HG02981 (cell line): ENCODE results near the gene VAV2.

ENCODE experiments used
- ATAC-seq: cut with Tn5 transposase; IDR thresholded peaks from one replicate; pipeline ENCODE4 v1.9.1; 2021; ENCODE audit warnings: mild to moderate bottlenecking, moderate library complexity; ENCODE audit not compliant: unreplicated experiment

Gene VAV2

DNA sequence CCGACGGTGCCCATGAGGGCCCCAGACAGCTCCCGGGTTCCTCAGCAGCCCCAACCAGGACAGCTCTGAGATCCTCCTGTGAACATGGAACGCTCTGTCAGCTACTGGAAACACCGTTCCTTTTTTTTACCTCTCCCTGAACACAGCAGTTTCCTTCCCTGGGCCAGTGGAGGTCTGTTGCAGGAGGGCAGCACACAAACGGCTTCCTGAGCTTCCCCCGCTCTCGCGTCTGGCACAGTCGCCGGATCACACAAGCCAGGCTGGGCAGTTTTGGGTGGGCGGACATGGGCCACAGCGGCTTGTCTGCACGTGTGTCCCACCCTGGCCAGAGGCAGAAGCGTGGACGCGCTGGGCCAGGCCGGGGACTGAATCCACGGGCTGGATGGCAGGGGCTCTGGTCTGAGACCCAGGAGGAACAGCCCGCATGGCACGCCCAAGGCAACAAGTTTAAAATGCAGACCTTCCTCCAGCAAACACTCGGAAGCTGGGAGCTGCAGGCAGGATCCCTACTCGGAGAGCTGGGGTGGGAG, 147.2 kb downstream of the VAV2 start:
- no peak for ATAC-seq

DNA sequence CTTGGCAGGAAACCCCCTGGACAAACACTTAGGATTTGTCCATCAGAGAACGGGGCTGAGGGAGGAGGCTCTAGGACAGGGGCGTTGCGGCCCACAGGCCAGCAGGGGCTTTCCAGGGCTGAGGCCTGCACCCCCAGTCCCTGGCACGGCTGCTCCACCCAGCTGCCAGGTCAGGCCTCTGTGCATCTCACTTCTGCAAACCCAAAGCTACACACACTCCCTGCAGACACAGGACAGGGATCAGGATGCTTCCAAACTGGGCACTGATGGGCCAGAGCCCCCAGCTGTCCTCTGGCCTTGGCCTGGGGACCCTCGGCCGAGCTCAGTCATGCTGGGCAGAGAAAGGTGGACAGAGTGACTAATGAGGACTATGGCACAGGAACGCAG, 147.7 kb downstream of the VAV2 start:
- ATAC-seq = no peak

DNA sequence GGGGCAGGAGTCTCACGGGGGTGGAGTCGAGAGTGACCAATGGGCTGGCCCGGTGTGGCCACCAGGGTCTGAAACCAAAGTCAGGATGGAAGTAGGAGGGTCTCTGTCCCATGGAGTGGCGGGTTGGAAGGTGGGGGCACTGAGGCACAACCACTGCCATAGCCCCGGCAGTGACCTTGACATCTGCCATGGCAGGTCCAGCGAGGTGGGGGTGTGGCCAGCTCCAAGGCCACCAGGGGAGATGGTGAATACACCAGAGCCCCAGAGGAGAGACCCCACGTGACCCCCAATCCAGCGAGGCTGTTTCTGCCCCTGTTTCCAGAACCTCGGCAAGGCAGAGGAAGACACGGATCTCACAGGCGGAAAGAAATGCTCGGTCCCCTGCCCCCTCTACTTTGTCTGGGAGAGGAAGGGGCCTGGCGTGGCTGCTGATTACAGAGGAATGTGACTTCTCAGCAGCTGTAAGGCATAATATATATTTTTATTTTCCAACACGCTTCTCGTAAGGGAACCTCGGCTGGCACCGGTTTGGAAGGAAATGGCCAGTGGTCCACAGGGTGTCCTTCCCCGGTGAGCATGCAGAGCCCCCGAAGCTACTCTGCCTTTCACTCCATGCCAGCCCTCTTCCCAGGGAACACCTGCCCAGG, 148.2 kb downstream of the VAV2 start:
- ATAC-seq = no peak

DNA sequence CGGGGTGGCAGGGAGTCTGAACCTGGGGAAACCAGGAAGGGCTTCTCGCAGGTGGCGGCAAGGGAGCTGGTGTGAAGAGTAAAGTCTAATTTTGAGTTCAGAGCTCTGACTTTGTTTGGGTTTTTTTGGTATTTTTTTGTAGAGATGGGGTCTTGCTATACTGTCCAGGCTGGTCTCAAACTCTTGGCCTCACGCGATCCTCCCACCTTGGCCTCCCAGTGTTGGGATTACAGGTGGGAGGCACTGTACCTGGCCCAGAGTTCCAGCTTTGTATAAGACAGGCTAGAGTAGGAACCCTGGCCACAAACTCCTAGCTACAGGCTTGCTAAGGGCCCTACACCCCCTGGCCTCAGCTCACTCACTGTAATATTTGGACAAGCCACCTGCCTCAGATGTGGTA, 148.9 kb downstream of the VAV2 start:
- no peak for ATAC-seq

DNA sequence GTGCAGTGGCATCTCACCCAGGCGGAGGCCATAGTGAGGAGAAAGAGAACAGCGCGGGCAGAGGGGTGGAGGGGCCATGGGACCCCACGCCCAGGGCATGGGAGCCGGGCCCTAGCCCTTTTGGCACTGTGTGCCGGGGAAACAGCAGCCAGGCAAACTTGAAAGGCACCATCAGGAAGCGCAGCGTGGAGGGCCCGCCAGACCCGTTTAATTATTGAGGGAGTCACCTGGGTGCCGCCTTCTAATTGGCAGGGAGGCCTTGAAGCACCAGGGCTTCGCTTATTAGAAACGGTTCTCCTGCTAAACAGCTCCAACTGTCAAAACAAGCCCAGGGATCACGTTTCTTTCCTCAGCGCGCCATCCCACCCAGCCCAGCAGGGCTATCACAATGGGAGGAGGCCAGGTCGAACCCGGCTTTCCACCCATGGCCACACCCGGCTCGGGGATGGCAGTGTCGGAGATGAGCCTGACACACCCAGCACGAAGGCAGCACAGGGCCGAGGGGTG, 149.3 kb downstream of the VAV2 start:
- ATAC-seq = no peak

- no peak for ATAC-seq
Observed at GRCh38 chr9:133842174-133842573, 149.9 kb downstream of the VAV2 start.

DNA sequence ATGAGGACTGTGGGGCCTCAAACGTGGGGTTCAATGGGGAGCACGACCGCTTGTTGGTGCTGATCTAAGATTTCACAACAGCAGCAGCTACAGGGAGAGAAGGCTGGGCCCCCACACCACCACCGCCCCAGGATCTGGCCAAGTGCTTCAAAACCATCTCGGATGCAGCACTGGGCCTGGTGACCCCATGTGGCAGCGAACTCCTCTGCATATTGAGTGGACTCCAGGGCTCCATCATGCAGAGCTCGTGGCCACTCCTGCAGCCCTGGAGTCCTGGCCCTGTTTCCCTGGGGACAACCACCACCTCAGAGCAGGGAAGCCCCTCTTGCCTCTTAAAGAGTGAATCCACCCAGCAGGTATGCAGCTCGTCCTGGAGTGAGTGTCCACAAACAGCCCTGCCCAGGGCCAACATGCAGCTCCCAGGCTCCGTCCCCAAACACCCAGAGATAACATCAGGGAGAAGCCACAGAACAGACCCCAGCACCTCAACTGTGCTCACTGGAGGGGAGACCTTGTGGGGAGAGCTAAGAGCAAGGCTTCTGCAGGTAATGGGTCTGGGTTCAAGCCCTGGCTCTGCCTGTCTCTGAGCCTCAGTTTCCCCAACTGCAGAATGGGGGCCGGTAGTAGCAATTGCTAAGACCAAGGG, 150.8 kb downstream of the VAV2 start:
- ATAC-seq = no peak

- no peak for ATAC-seq
Observed at GRCh38 chr9:133839822-133840329, 152.2 kb downstream of the VAV2 start.

GRCh38 chr9:133838859-133839507, 153.1 kb downstream of the VAV2 start:
- ATAC-seq = no peak

DNA sequence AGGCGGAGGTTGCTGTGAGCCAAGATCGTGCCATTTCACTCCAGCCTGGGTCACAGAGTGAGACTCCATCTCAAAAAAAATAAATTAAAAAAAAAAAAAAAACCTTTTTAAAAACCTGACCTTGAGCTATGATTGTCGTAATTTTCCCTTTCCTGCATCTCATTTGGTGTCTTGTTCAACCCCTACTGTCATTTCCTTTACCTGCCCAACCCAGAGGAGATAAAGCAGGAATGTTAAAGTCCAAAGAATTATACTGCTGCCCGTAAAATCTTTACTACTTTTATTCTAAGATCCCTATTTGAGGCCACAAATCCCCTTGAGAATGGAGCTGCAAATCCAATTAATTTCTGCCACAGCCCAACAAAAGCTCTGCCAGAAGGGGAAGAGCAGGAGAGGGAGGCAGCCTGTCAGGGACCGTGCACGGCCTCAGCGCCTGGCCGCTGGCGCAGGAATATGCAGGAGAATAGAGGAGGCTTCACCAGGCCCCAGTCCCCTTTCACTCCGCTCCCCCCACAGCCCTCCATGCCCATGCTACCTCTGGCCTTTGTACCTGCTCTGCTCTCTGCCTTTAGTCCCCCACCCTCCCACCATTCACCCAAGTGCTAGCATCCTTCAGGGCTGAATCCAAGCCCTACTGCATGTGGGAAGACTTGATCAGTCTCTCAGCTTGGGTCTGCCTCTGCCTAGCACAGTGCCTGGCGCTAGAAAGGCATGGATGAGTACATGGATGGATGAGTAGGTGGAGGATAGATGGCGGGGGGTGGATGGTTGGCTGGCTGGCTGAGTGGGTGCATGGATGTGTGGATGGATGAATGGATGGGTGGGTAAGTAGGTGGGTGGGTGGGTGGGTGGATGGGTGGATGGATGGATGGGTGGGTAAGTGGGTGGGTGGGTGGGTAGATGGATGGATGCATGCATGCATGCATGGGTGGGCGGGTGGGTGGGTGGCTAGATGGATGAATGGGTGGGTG, 154.2 kb downstream of the VAV2 start:
- no peak for ATAC-seq

DNA sequence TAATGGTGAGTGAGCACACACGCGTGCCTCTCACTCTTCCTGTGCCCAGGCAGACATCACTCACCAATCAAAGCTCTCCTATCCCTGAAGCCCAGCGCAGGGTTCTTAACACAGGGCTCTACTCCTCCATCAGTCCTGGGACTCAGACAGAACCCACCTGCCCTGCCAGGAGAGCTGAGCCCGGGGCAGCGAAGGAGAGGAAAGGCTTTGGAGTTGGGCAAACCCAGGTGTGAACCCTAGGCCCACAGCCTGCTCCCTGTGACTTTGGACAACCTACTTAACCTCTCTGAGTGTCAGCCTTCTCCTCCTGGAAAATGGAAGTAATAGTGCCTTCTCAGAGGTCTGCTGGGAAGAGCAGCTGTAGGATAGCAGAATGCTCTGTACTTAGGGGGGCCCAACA, 155.3 kb downstream of the VAV2 start:
- no peak for ATAC-seq

DNA sequence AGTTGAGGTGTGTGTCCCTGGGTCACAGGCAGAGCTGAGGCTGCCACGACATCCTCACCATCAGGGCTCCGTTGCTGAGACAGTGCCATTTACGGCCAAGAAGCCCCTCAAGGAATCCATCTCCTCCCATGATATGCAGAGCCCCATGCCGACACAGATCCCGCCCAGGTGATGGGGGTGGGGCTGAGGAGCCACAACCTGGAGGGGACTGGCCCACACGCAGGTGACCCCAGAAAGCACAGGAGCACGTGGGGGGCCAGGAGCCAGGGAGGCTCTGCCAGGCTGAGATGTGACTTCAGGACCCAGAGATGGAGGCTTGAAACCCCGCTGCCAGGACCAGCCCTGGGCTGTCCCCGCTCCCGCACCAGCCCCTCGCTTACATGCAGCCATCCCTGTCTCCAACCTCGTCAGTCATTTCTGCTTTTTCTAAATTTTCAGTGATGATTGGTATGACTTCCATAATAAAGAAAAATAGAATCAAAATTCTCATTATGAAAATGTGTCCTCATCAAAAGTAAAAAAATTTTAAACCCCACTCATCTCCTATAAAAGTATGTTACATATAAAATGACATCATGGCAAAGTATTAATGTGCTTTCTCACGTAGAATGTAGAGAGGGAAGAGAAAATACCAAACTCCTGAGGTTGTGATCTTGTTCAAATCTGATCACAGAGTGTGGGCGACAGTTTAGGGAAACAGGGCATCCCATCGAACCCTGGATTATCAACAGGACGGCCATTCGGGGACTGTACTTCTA, 155.9 kb downstream of the VAV2 start:
- ATAC-seq = no peak

DNA sequence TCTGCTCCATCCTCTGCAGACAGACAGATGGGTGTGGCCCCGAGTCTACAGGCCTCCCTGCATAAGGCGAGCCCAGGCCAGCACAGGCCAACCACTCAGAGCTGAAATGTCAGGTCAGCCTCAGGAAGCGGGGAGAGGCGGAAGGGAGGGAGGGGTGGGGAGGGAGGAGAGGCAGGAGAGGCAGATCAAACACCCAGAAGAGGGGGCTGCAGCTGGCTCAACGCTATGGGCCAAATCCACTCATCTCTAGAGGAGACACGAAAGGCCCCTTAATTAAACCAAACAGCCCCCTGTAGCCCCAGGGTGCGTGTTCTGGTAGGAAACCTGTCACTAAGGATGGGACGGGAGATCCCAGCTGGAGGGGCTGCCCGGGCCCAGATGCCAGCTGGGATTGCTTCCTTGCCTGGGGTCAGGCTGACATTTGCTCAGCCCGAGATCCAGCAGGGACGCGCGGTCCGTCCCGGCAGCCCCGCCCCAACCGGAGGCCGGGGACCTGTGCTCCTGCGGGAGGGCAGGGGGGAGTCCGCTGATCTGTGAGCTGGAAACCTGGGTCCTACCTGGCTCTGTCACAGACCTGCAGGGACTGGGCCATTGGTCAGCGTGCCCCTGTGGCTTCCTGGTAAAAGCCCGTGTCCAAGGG, 156.7 kb downstream of the VAV2 start:
- no peak for ATAC-seq

GRCh38 chr9:133834080-133834976, 157.8 kb downstream of the VAV2 start:
- no peak for ATAC-seq

DNA sequence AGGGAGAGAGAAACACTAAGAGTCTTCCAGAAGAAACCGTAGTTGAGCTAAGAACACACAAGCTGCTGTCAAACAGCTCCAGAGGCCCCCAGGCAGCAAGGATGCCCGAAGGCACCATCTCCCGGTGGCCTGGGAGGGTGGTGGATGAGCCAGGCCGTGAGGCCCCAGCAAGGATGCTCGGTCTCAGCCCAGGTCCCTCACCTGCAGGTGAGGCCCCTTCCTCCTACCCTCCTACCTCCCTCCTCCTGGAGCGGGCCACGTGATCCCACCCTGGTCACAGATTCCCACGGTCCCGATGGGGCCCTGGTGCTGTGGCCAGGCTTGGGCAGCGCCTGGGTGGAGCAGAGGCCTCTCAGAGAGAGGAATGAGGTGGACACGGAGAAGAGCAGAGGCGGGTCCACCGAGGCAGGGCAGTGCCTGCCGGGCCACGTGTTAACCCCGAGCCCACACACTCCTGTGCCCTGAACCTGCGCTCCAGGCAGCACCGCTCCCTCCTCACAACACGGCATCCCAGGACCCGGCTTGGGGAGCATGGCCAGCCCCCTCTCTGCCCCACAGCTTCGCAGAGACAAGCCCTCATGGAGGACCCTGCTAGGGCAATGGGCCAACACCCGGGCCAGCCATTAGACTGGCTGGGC, 158.6 kb downstream of the VAV2 start:
- no peak for ATAC-seq

DNA sequence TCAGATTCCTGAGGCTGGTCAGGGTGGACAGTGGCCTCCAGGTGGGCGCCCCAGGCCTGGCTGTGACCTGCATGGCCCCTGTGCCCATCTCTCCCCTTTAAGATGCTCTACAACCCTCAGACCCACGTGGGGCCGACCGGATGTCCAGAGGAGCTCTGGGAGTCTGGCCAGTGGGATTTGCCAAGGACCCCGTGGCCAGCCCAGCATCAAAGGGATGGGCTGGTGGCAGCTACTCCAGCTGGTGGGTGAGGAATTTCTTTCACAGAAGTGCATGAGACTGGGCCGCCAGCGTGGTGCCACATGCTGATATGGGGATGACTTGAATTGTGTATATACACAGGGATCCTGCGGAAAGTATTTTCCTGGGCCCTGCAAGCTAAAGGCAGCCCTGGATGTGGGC, 159.2 kb downstream of the VAV2 start:
- ATAC-seq = no peak

DNA sequence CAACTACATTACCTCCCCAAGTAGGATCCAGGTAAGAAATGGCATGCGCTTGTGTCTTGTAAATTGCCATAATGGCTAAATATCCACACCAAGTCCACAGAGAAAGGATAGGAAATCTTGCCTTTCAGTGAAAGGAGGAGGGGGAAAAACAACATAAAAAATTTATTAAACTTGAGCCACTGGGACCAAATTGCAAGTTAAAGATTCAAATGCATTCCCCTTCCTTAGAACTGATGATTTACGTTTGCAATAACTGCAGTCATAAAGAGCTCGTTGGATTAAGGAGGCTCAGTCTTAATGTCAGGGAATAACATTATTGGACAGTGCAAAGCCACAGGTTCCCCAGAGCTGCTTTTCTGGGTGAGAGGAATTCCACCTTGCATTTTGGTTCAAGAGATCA, 161.4 kb downstream of the VAV2 start:
- no peak for ATAC-seq

- no peak for ATAC-seq
Observed at GRCh38 chr9:133830310-133830709, 161.8 kb downstream of the VAV2 start.
